PC-9 (cell line): ENCODE measurements around the gene KLHDC8B. TPM values are rescaled to one million over a fixed set of nuclear protein-coding genes. Genes with fewer than 3 reads are reported as not detected.
"Not testable (repeated sequence)": the region's sequence is repeated elsewhere in the genome, so short reads cannot be mapped to it uniquely, and the experiment has no call there.

Source experiments
- BruUV-seq: library from RNA; stranded (reverse); fragments of 400-500 nt; replicated peaks from 2 replicates; lab custom pipeline; 2021; lab: Mats Ljungman, UMichigan
- CTCF ChIA-PET: fragments of 300-600 bp; sonication (Branson Sonifier 250); formaldehyde crosslinking; loops from one replicate; lab custom pipeline; 2022; ENCODE audit warnings: antibody characterized with exemption; lab: Charles Lee
- POLR2A ChIA-PET: fragments of 300-600 bp; sonication (Branson Sonifier 250); formaldehyde crosslinking; loops from one replicate; lab custom pipeline; 2022; ENCODE audit warnings: antibody characterized with exemption; ENCODE audit not compliant: unreplicated experiment; lab: Charles Lee
- DNase-seq, 2 experiments: peaks; one replicate each; pipeline versions ENCODE4 v3.0.0 to v3.0.0-alpha.2; 2015 to 2022; ENCODE audit warnings: mixed read lengths in 1 of 2
- H2AFZ ChIP-seq: fragments of 200-600 bp; sonication (generic); 2 replicates; pipeline ENCODE4 v1.8.1; 2017; ENCODE audit warnings: antibody characterized with exemption
- H3F3A ChIP-seq: fragments of 200-600 bp; sonication (generic); 2 replicates; pipeline ENCODE4 v1.8.1; 2017; ENCODE audit warnings: antibody characterized with exemption, mild to moderate bottlenecking, low read depth; ENCODE audit not compliant: insufficient read depth
- H3K27ac ChIP-seq: fragments of 200-600 bp; sonication (generic); 2 replicates; pipeline ENCODE4 v1.6.1; 2016; ENCODE audit warnings: mixed run types
- H3K27me3 ChIP-seq: fragments of 200-600 bp; sonication (generic); 2 replicates; pipeline ENCODE4 v1.6.1; 2016; ENCODE audit warnings: low read depth, mixed run types; ENCODE audit not compliant: insufficient read depth
- H3K36me3 ChIP-seq: fragments of 200-600 bp; sonication (generic); 2 replicates; pipeline ENCODE4 v1.6.1; 2016; ENCODE audit warnings: low read depth, mixed run types
- H3K4me1 ChIP-seq: fragments of 200-600 bp; sonication (generic); replicated peaks from 2 replicates; pipeline ENCODE4 v1.6.1; 2016; ENCODE audit warnings: mixed run types; ENCODE audit not compliant: insufficient read depth
- H3K4me2 ChIP-seq: fragments of 200-600 bp; sonication (generic); 2 replicates; pipeline ENCODE4 v1.6.1; 2017; ENCODE audit warnings: mixed run types
- H3K4me3 ChIP-seq: fragments of 200-600 bp; sonication (generic); 2 replicates; pipeline ENCODE4 v1.6.1; 2016; ENCODE audit warnings: mixed run types
- H3K79me2 ChIP-seq: fragments of 200-600 bp; sonication (generic); 2 replicates; pipeline ENCODE4 v1.6.1; 2017; ENCODE audit warnings: low read depth, mixed run types
- H3K9me2 ChIP-seq: fragments of 200-600 bp; sonication (generic); 2 replicates; pipeline ENCODE4 v1.8.1; 2017; ENCODE audit warnings: mild to moderate bottlenecking; ENCODE audit not compliant: insufficient read depth
- H3K9me3 ChIP-seq: fragments of 200-600 bp; sonication (generic); 2 replicates; pipeline ENCODE4 v1.8.1; 2016; ENCODE audit warnings: low read depth; ENCODE audit not compliant: insufficient read depth
- H4K20me1 ChIP-seq: fragments of 200-600 bp; sonication (generic); 2 replicates; pipeline ENCODE4 v1.8.1; 2017; ENCODE audit not compliant: insufficient read depth
- CTCF ChIP-seq: fragments of 200-600 bp; sonication (generic); conservative IDR thresholded peaks from 2 replicates; pipeline ENCODE4 v1.6.1; 2017; ENCODE audit warnings: mixed run types, antibody characterized with exemption, mild to moderate bottlenecking, moderate library complexity
- EZH2 ChIP-seq: fragments of 200-600 bp; sonication (generic); IDR thresholded peaks from 2 replicates; pipeline ENCODE4 v1.8.0; 2017; ENCODE audit warnings: antibody characterized with exemption, low read depth
- intact Hi-C: fragments of 100-400 bp; cut with micrococcal nuclease; formaldehyde crosslinking; loops from one replicate; pipeline ENCODE4 v1.10.0; 2022; ENCODE audit not compliant: unreplicated experiment
- total RNA-seq: library from RNA; stranded (reverse); gene quantifications from 2 replicates; pipeline ENCODE4 v1.2.3, GENCODE V29; 2021

Gene KLHDC8B
- total RNA-seq, 1 experiment from 2014 or later = 15.3 TPM

GRCh38 chr3:49213541-49213943 is 42.1 kb downstream of the KLHDC8B start:
- H3K4me1 ChIP-seq = peaks cover 7% of the 10 kb centered on the region
- DNase-seq = no peak
- ChIA-PET POLR2A (no interaction called here), CTCF (no interaction called here)
- H4K20me1 ChIP-seq = no peaks in the 10 kb centered on the region
- H3K9me3 ChIP-seq = no peaks in the 10 kb centered on the region
- intact Hi-C loops = no loop called here
- no peaks in the 10 kb centered on the region for H3K79me2 ChIP-seq
- no peak overlapping the region for H3K4me2 ChIP-seq
- no peak overlapping the region for H2AFZ ChIP-seq
- no TSS peak for BruUV-seq
- H3F3A ChIP-seq = peaks cover 9% of the 10 kb centered on the region; the same call in 1 of the 2 replicates
- TF ChIP-seq EZH2 (no peak), CTCF (no peak)
- H3K4me3 ChIP-seq = no peak overlapping the region
- no peaks in the 10 kb centered on the region for H3K9me2 ChIP-seq
- H3K36me3 ChIP-seq = no peaks in the 10 kb centered on the region
- no peaks in the 10 kb centered on the region for H3K27me3 ChIP-seq
- H3K27ac ChIP-seq = no peak overlapping the region

DNA sequence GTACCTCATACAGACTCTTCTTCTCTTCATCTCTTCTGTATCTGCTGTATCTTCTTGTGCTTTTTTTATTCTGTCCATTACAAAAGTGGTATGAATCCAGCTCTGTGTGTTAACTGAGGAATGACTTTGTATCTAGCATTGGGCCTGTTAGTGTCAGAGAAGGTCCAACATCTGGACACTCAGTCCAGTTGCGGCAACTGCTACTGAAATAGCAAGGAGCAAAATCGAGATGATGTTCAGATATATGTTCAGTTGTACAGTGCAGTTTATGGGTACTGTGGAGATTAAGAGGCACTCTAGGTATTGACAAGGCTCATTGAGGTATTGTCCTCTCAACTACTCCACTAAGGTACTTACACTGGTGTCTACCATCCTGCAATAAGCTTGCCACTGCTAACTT is 42.6 kb downstream of the KLHDC8B start:
- H3K9me3 ChIP-seq = no peaks in the 10 kb centered on the region
- no peak overlapping the region for H3K4me2 ChIP-seq
- no peaks in the 10 kb centered on the region for H3K27me3 ChIP-seq
- intact Hi-C loops = no loop called here
- H3K4me3 ChIP-seq = no peak overlapping the region
- no TSS peak for BruUV-seq
- TF ChIP-seq CTCF (no peak), EZH2 (no peak)
- no peaks in the 10 kb centered on the region for H3K9me2 ChIP-seq
- H3K79me2 ChIP-seq = no peaks in the 10 kb centered on the region
- DNase-seq = no peak
- H3K27ac ChIP-seq = no peak overlapping the region
- H2AFZ ChIP-seq = no peak overlapping the region
- no peaks in the 10 kb centered on the region for H3K36me3 ChIP-seq
- POLR2A ChIA-PET = no interaction called here
- peaks cover 10% of the 10 kb centered on the region for H3K4me1 ChIP-seq
- CTCF ChIA-PET = no interaction called here
- H4K20me1 ChIP-seq = no peaks in the 10 kb centered on the region
- peaks cover 9% of the 10 kb centered on the region; the same call in 1 of the 2 replicates for H3F3A ChIP-seq

GRCh38 chr3:49216687-49217086 is 45.3 kb downstream of the KLHDC8B start:
- H3F3A ChIP-seq = peaks cover 22% of the 10 kb centered on the region; the same call in 1 of the 2 replicates
- intact Hi-C loops, BruUV-seq, H3K27ac ChIP-seq, H3K79me2 ChIP-seq, H4K20me1 ChIP-seq, H3K27me3 ChIP-seq, DNase-seq, H3K36me3 ChIP-seq, POLR2A ChIA-PET, H2AFZ ChIP-seq, H3K4me2 ChIP-seq, H3K9me2 ChIP-seq, CTCF ChIA-PET, H3K4me3 ChIP-seq, H3K9me3 ChIP-seq: not testable (repeated sequence)
- H3K4me1 ChIP-seq = peaks cover 33% of the 10 kb centered on the region

DNA sequence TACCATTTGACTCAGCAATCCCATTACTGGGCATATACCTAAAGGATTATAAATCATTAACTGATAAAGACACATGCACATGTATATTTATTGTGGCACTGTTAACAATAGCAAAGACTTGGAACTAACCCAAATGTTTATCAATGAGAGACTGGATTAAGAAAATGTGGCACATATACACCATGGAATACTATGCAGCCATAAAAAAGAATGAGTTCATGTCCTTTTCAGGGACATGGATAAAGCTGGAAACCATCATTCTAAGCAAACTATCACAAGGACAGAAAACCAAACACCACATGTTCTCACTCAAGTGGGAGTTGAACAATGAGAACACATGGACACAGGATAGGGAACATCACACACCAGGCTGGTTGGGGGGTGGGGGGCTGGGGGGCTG is 45.7 kb downstream of the KLHDC8B start:
- H3K9me2 ChIP-seq, BruUV-seq, H4K20me1 ChIP-seq, DNase-seq, H3K4me3 ChIP-seq, H3K36me3 ChIP-seq, H2AFZ ChIP-seq, H3K9me3 ChIP-seq, H3K27me3 ChIP-seq, POLR2A ChIA-PET, H3K4me2 ChIP-seq, intact Hi-C loops, CTCF ChIA-PET, H3K79me2 ChIP-seq, H3K27ac ChIP-seq: not testable (repeated sequence)
- H3K4me1 ChIP-seq = peaks cover 38% of the 10 kb centered on the region
- H3F3A ChIP-seq = peaks cover 26% of the 10 kb centered on the region; the same call in 1 of the 2 replicates
